Measurements from ENCODE around the gene GLRX3. TPM values are rescaled to one million over a fixed set of nuclear protein-coding genes. Genes with fewer than 3 reads are reported as not detected.

GLRX3 gene
- total and polyA plus RNA-seq, 10 of the 15 experiments (the other 5 are each of a cell fraction or from before 2014, with no cell fraction given) = 94.7 to 209 (median 131) TPM

GRCh38 chr10:130194991-130195645 is 58.9 kb downstream of the GLRX3 start:
- WGBS (ENCODE audit: insufficient coverage, insufficient replicate concordance, low lambda C conversion rate, missing lambda C conversion rate) = 95% methylated on average over 15 of the region's 19 CpGs
- no peak for FAIRE-seq
- TF ChIP-seq E4F1 (IDR thresholded peaks at IDR 0.05; ENCODE audit: borderline replicate concordance, partially characterized antibody) = no peak
- no peak for TF ChIP-seq MXI1 (IDR thresholded peaks at IDR 0.05; ENCODE audit: low read depth, low read length)
- TF ChIP-seq SMAD1 (IDR thresholded peaks at IDR 0.05; ENCODE audit: low read depth, partially characterized antibody) = no peak
- TF ChIP-seq IRF5 (IDR thresholded peaks at IDR 0.05; ENCODE audit: borderline replicate concordance) = no peak
- TF ChIP-seq HSF1 (IDR thresholded peaks at IDR 0.05; ENCODE audit: low read depth, low read length) = no peak
- TF ChIP-seq NFYA (IDR thresholded peaks at IDR 0.05; ENCODE audit: borderline replicate concordance, low read depth, low read length) = no peak
- TF ChIP-seq BRCA1 (IDR thresholded peaks at IDR 0.05; ENCODE audit: low read depth, low read length) = no peak
- TF ChIP-seq TCF7 (IDR thresholded peaks at IDR 0.05; ENCODE audit: borderline replicate concordance) = no peak
- TF ChIP-seq SUZ12 (IDR thresholded peaks at IDR 0.05; ENCODE audit: unreplicated experiment) = no peak
- TF ChIP-seq LARP7 (IDR thresholded peaks at IDR 0.05) = no peak
- no peak for TF ChIP-seq CBFB (IDR thresholded peaks at IDR 0.05; ENCODE audit: low read depth)
- no peak for TF ChIP-seq RAD51 (IDR thresholded peaks at IDR 0.05)
- no peak for TF ChIP-seq ZNF274 (IDR thresholded peaks at IDR 0.05; ENCODE audit: insufficient read depth, insufficient read length)
- TF ChIP-seq ZNF207 (IDR thresholded peaks at IDR 0.05; ENCODE audit: borderline replicate concordance) = no peak
- TF ChIP-seq E2F4 (IDR thresholded peaks at IDR 0.05; ENCODE audit: low read depth, low read length) = no peak
- no peak for TF ChIP-seq BHLHE40 (IDR thresholded peaks at IDR 0.05; ENCODE audit: borderline replicate concordance in 1 of 2, low read depth in 2 of 2, low read length in 1 of 2)
- no peak for TF ChIP-seq MAX (IDR thresholded peaks at IDR 0.05; ENCODE audit: low read depth, low read length)
- no peak overlapping the region for H3K27ac ChIP-seq (ENCODE audit: control insufficient read depth, insufficient read depth)
- H4K20me1 ChIP-seq (ENCODE audit: control insufficient read depth, insufficient read depth) = no peaks in the 10 kb centered on the region
- BruUV-seq (replicated peaks) = no TSS peak
- no peak overlapping the region for H3K4me2 ChIP-seq (ENCODE audit: control insufficient read depth, insufficient read depth)
- H3K79me2 ChIP-seq (ENCODE audit: control insufficient read depth, insufficient read depth, low read length) = no peaks in the 10 kb centered on the region
- H3K27me3 ChIP-seq (replicated peaks in 1 of 2; ENCODE audit: control insufficient read depth in 2 of 2, insufficient read depth in 2 of 2, low read length in 1 of 2) = no peaks in the 10 kb centered on the region
- H3K36me3 ChIP-seq (ENCODE audit: control insufficient read depth in 2 of 2, insufficient read depth in 2 of 2, low read length in 1 of 2) = no peaks in the 10 kb centered on the region
- H2AFZ ChIP-seq (ENCODE audit: control insufficient read depth, low read depth, low read length) = no peak overlapping the region
- no peak for DNase-seq (ENCODE audit: low read depth, low spot score)
- ChIA-PET POLR2A (no interaction called here), SMC1A (ENCODE audit: uncharacterized antibody, unreplicated experiment) (no interaction called here), CTCF (no interaction called here), RAD21 (ENCODE audit: unreplicated experiment) (no interaction called here)
- intact Hi-C loops (cut with micrococcal nuclease; ENCODE audit: unreplicated experiment) = no loop called here
- no peaks in the 10 kb centered on the region for H3K4me1 ChIP-seq (ENCODE audit: control insufficient read depth, insufficient read depth, low read length)
- no peak overlapping the region for H3K9ac ChIP-seq (ENCODE audit: control insufficient read depth, insufficient read depth, low read length)
- no peak for ATAC-seq
- in situ Hi-C loops (cut with MboI) = no loop called here
- H3K9me3 ChIP-seq (replicated peaks; ENCODE audit: control insufficient read depth, insufficient read depth, low read length) = no peaks in the 10 kb centered on the region
- H3K4me3 ChIP-seq = no peak overlapping the region
